GM21576 (cell line): ENCODE measurements around the gene AMBN.
"Not testable (repeated sequence)": the region's sequence is repeated elsewhere in the genome, so short reads cannot be mapped to it uniquely, and the experiment has no call there.

ENCODE experiments used
- ATAC-seq: cut with Tn5 transposase; IDR thresholded peaks from one replicate; pipeline ENCODE4 v1.9.1; 2021; ENCODE audit warnings: mild to moderate bottlenecking, moderate library complexity; ENCODE audit not compliant: unreplicated experiment

AMBN gene

GRCh38 chr4:70607334-70607853, 15.3 kb downstream of the AMBN start:
- ATAC-seq = no peak

- no peak for ATAC-seq
Measured at GRCh38 chr4:70608324-70608723, 16.3 kb downstream of the AMBN start.

DNA sequence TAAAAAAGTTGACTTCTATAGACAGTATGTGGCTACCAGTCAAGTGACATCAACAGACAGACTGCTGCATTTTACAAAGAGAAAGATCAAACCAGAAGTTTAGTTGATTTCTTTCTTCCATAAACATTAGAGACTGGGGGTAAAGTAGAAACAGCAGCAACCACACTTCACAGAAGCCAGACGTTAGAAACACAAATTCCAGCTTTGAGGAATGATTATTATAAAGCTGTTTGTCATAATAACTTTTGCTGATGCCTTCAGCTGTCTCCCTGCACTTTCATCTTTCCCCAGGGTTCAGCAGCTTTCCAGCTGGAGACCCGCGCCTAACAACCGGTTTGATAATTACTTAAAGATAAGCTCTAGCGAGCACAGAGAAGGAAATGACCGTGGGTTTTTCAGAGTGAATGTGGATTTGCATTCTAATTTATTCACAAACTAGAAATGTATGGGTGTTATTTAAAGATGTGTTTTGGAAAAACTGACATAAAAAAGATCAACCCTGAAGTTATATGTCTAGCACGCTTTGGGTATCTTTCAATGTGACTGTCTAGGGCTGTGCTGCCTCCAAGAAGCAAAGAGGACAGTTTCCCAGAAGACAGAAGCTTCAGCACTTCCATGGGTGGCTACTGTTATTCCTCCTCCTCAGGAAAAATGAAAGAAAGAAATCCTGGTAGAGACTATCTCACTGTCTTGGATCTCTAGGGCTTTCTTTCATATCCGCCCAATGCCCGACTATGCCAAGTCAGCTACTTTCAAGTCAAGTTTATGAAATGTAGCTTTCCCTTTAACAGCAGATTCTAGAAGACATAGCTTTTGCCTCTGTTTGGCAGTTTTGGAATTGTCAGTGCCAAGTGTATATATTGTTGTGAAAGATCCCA, 21.5 kb downstream of the AMBN start:
- ATAC-seq = peak; percentile 53

DNA sequence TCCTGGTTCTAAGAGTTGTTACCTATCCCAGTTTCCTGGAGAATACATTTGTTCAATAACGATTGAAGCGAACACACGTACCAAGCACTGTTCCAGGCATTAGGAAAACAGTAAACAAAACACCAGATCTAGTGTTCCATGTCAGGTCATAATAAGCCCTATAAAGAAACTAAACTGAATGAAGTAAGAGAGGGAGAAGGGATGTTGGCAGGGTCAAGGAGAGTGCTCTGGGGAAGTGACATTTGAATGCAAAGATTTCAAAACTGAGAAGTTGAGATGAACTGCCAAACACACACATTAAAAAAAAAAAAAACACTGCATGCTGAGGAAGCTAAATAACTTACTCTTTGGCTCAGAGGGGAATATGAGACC, 22.1 kb downstream of the AMBN start:
- no peak for ATAC-seq

DNA sequence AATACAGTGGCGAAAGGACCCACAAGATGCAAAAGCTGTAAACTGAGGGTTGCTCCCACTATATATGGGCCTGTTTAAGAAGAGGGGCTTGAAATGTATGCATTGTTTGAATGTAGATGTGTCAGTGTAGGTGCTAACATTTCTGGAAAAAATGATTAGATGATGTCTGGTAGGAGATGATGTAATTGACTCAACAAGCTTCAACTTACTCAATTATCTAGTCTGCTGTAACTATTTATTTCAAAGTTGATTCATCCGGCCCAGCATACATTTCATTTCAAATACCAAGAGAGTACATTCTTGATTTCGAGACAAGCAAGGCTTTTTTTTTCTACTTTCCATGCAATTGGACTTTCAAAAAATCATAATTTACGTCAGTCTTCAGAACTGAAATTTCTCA, 27.2 kb downstream of the AMBN start:
- ATAC-seq = no peak

GRCh38 chr4:70619778-70620177, 27.7 kb downstream of the AMBN start:
- no peak for ATAC-seq

DNA sequence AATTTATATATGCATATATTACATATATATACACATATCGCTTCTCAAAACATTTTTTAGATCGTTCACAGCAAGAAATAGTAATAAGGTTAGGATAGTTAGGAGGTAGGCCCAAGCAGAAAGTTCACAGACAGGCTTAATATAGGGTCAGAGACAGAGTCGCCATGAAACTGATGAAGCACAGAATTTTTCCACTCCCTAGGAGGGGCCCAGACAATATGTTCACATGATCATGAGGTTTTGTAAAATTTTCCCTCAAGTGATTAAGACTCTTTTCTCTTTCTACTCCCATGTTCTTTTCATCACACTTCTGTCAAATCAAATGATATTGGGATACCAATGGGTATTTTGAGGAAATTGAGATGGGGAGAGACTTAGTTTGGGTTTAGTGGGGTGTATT, 31.3 kb downstream of the AMBN start:
- no peak for ATAC-seq

- ATAC-seq = no peak
Measured at GRCh38 chr4:70624226-70624793, 32.3 kb downstream of the AMBN start.

DNA sequence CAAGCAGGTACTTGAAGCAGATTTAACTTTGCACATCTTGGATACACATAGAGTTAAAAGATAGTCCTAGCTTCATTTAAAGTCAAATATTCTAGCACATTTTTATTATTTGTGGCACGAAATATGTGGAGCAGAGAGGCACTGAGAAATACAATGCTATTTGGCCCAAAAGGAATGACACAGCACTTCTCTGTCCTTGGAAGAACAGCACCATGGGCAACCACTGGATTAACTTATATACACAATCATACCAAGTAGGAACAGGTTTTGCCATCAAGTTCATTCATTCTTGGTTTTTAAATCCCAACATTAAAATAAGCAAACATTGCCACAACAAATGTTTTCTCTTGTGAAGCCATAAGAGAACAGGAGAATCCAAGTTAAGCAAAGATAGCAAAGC, 35.6 kb downstream of the AMBN start:
- no peak for ATAC-seq

GRCh38 chr4:70628444-70628843, 36.4 kb downstream of the AMBN start, which contains the start of gene ENAM:
Gene ENAM, plus strand, starts transcription at chr4:70628744. Its CDS starts 757 bp downstream, at chr4:70629501.
- no peak for ATAC-seq

DNA sequence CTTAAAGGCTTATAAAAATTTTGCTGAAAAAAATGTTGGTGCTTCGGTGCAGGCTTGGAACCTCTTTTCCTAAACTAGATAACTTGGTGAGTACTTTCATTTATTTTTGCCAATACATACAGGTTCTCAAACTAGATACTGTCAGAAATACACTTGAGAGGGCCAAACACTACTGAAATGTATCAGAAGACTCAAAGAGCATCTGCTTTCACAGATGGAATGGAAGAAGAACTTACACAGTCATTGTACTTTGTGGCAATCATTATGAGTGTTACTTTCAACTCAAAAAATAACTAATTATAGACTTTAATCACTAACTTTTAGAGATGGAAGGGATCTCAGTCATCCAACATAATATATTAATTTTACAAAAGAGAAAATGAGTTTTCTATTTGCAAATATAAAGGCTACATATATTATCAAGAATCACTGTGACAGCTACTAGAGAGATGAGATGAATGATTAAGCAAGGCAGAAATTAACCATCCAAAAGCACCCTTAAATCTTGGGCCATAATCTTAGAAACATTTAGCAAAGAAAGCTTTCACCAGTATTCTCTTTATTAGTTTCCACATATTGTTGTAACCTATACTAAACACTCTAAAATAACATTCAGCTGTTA, 37.5 kb downstream of the AMBN start:
- no peak for ATAC-seq

GRCh38 chr4:70630162-70630561, 38.1 kb downstream of the AMBN start:
- ATAC-seq = no peak

GRCh38 chr4:70632028-70632427, 40.0 kb downstream of the AMBN start:
- ATAC-seq = no peak

- no peak for ATAC-seq
Measured at GRCh38 chr4:70634482-70634881, 42.4 kb downstream of the AMBN start.

GRCh38 chr4:70637239-70637913, 45.3 kb downstream of the AMBN start:
- ATAC-seq = no peak

DNA sequence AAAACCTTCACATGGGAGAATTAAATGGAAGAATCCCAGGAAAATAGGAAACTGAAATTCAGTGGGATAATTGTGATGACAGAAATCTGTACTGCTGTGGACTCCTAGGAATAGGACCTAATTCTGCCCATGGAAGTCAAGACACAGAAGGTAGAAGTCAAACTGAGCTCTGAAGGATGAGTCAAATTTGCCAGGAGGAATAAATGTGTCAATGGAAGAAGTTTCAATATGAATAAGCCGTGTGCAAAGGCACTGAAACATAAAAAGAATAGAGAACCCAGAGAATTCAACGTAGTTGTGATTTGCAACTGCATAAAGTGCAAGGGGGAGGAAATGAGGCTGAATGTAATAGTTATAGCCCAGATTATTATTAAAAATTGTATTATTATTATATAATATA, 48.1 kb downstream of the AMBN start:
- ATAC-seq = no peak

- not testable (repeated sequence) for ATAC-seq
Measured at GRCh38 chr4:70650741-70651140, 58.7 kb downstream of the AMBN start.

DNA sequence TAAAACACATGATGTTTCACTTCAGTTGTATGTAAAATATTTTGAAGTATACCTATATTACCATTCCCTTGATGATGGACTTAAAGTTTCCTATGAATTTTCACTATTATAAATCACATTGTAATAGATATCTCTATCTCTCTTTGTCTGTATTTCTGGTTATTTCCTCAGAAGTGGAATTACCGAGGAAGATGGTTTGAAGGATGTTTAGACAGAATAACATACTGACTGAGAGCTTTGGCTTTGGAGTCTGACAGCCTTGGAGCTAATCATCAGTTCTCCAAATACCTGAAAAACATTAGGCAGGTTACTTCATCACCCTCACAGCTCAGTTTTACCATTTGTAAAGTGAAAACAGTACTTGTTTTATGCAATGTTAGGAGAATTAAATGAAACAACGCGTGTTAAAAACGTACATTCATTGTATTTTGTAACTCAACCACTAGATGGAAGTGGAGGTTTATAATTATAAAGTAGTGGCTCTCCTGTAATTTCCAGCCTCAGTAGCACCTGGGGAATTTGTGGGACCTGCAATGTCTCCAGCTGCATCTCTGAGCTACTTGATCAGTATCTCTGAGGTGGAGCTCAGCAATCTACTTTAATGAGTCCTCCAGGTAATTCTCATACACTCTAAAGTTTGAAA, 59.9 kb downstream of the AMBN start:
- ATAC-seq = peak; percentile 40

GRCh38 chr4:70654605-70655011, 62.6 kb downstream of the AMBN start:
- ATAC-seq = no peak
